SU-DHL-6 (cell line): ENCODE data around the gene RMND5B.

Experiments
- CTCF ChIP-seq: fragments of 200-600 bp; sonication (generic); IDR thresholded peaks from one replicate; pipeline ENCODE4 v1.5.1; 2017; ENCODE audit warnings: antibody characterized with exemption, mild to moderate bottlenecking, low read length, moderate library complexity; ENCODE audit not compliant: insufficient read depth, poor library complexity, severe bottlenecking
- EZH2phosphoT487 ChIP-seq: fragments of 200-600 bp; sonication (generic), shearing (Covaris generic); conservative IDR thresholded peaks from 2 replicates; pipeline ENCODE4 v1.6.1; 2018; ENCODE audit warnings: mild to moderate bottlenecking, antibody characterized with exemption, low read length, moderate library complexity, mixed read lengths

- TF ChIP-seq CTCF (no peak), EZH2phosphoT487 (no peak)
These were observed 63.2 kb downstream of the RMND5B start for GRCh38 chr5:178194026-178194425.
